ENCODE data around the gene COX8C. TPM values are rescaled to one million over a fixed set of nuclear protein-coding genes. Genes with fewer than 3 reads are reported as not detected.
"Not testable (repeated sequence)": the region's sequence is repeated elsewhere in the genome, so short reads cannot be mapped to it uniquely, and the experiment has no call there.

COX8C gene
- polyA plus RNA-seq, 3 donors: not detected

DNA sequence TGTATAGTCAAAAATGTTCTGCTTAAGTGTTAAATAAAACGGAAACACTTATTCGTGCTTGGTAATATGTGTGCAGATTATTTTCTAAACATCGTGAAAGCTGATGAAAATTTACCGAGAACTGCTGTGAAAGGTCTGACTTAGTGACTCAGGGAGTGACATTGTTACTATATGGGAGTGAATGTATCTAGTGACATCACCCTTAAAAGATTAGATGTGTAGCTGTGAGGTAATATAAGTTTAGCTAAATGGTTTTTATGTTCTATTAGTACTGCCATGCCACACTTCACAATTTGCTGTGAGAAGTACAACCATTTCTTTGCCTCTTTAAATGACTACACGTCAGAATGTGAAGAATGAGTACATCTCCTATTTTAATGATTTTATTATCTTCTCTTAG lies 1.3 kb downstream of the COX8C start:
- TF ChIP-seq, protein P1, sequence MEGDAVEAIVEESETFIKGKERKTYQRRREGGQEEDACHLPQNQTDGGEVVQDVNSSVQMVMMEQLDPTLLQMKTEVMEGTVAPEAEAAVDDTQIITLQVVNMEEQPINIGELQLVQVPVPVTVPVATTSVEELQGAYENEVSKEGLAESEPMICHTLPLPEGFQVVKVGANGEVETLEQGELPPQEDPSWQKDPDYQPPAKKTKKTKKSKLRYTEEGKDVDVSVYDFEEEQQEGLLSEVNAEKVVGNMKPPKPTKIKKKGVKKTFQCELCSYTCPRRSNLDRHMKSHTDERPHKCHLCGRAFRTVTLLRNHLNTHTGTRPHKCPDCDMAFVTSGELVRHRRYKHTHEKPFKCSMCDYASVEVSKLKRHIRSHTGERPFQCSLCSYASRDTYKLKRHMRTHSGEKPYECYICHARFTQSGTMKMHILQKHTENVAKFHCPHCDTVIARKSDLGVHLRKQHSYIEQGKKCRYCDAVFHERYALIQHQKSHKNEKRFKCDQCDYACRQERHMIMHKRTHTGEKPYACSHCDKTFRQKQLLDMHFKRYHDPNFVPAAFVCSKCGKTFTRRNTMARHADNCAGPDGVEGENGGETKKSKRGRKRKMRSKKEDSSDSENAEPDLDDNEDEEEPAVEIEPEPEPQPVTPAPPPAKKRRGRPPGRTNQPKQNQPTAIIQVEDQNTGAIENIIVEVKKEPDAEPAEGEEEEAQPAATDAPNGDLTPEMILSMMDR (IDR thresholded peaks at IDR 0.05): no peak
- H3K4me2 ChIP-seq (replicated peaks; ENCODE audit: extremely low read depth, low read length, poor library complexity, severe bottlenecking): no peak overlapping the region
- peaks cover 7% of the 10 kb centered on the region for H3K4me1 Mint-ChIP-seq
- no peak for DNase-seq
- no peak overlapping the region for H3K4me3 ChIP-seq (replicated peaks in 1 of 3; ENCODE audit: low read depth in 2 of 3, low read length in 3 of 3)
- peaks cover 0 to 3% (median 2%) of the 10 kb centered on the region in 3 donors for H3K27me3 Mint-ChIP-seq (ENCODE audit: low read depth in 3 of 3)
- peaks cover 5 to 8% of the 10 kb centered on the region in 2 donors for H3K4me1 ChIP-seq (ENCODE audit: control insufficient read depth in 1 of 2, insufficient read depth in 2 of 2, low read length in 2 of 2)
- H3K36me3 ChIP-seq (replicated peaks in 1 of 2; ENCODE audit: control insufficient read depth in 1 of 2, insufficient read depth in 2 of 2, low read length in 2 of 2): no peaks in the 10 kb centered on the region
- H3K9me3 ChIP-seq (replicated peaks in 1 of 2; ENCODE audit: control insufficient read depth in 1 of 2, insufficient read depth in 1 of 2, low read length in 2 of 2): peaks cover 13% of the 10 kb centered on the region in 2 donors
- intact Hi-C loops (cut with micrococcal nuclease): no loop called here
- no peak overlapping the region for H2AFZ ChIP-seq (ENCODE audit: insufficient read depth, low read depth, low read length, poor library complexity, severe bottlenecking)
- H3K4me3 Mint-ChIP-seq: no peak overlapping the region
- H3K36me3 Mint-ChIP-seq: no peaks in the 10 kb centered on the region
- H3K27me3 ChIP-seq (ENCODE audit: control insufficient read depth in 2 of 2, insufficient read depth in 2 of 2, low read length in 2 of 2): no peaks in the 10 kb centered on the region
- peaks cover 2 to 15% (median 9%) of the 10 kb centered on the region in 7 donors for H3K9me3 Mint-ChIP-seq
- 100% methylated on average over 4 of the region's 5 CpGs for WGBS (ENCODE audit: insufficient coverage)
- H3K27ac ChIP-seq (ENCODE audit: low read depth in 1 of 2, low read length in 2 of 2): no peak overlapping the region
- H3K79me2 ChIP-seq (ENCODE audit: insufficient read depth, low read length): no peaks in the 10 kb centered on the region
- no peak overlapping the region for H3K9ac ChIP-seq (ENCODE audit: insufficient read depth, low read length, poor library complexity, severe bottlenecking)
- H3K27ac Mint-ChIP-seq: no peak overlapping the region
- H4K20me1 ChIP-seq (ENCODE audit: insufficient read depth, low read length): no peaks in the 10 kb centered on the region

DNA sequence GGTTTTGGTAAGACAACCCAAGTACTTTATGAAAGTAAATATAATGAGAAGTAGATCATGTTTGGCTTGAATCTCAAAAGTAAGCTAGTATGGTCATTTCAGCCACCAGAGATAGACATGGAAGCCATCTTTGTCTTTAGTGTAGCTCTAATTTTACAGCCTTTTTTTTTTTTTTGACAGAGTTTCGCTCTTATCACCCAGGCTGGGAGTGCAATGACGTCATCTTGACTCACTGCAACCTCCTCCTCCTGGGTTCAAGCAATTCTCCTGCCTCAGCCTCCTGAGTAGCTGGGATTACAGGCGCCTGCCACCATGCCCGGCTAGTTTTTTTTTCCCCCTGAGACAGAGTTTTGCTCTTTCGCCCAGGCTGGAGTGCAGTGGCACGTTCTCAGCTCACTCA lies 7.9 kb downstream of the COX8C start:
- intact Hi-C loops (cut with micrococcal nuclease); H3K4me3 ChIP-seq (replicated peaks in 1 of 3; ENCODE audit: low read depth in 2 of 3, low read length in 3 of 3); H3K27me3 Mint-ChIP-seq (ENCODE audit: low read depth in 3 of 3); H3K9ac ChIP-seq (ENCODE audit: insufficient read depth, low read length, poor library complexity, severe bottlenecking); H3K27ac Mint-ChIP-seq; H3K4me1 ChIP-seq (ENCODE audit: control insufficient read depth in 1 of 2, insufficient read depth in 2 of 2, low read length in 2 of 2); H3K9me3 ChIP-seq (replicated peaks in 1 of 2; ENCODE audit: control insufficient read depth in 1 of 2, insufficient read depth in 1 of 2, low read length in 2 of 2); H3K36me3 ChIP-seq (replicated peaks in 1 of 2; ENCODE audit: control insufficient read depth in 1 of 2, insufficient read depth in 2 of 2, low read length in 2 of 2); H3K27ac ChIP-seq (ENCODE audit: low read depth in 1 of 2, low read length in 2 of 2); H2AFZ ChIP-seq (ENCODE audit: insufficient read depth, low read depth, low read length, poor library complexity, severe bottlenecking); H3K79me2 ChIP-seq (ENCODE audit: insufficient read depth, low read length); H3K4me1 Mint-ChIP-seq; H3K36me3 Mint-ChIP-seq; DNase-seq; H3K4me3 Mint-ChIP-seq; H4K20me1 ChIP-seq (ENCODE audit: insufficient read depth, low read length); H3K4me2 ChIP-seq (replicated peaks; ENCODE audit: extremely low read depth, low read length, poor library complexity, severe bottlenecking); H3K27me3 ChIP-seq (ENCODE audit: control insufficient read depth in 2 of 2, insufficient read depth in 2 of 2, low read length in 2 of 2): not testable (repeated sequence)
- WGBS (ENCODE audit: insufficient coverage): 100% methylated on average over 1 of the region's 6 CpGs
- peaks cover 1 to 12% (median 8%) of the 10 kb centered on the region in 7 donors for H3K9me3 Mint-ChIP-seq
